A549 treated with DMSO at 1 μM for 4 hours (cell line): Measurements from ENCODE around the gene CNTNAP2. TPM values are rescaled to one million over a fixed set of nuclear protein-coding genes. Genes with fewer than 3 reads are reported as not detected.

Experiments used
- total RNA-seq: library from RNA; stranded (reverse); fragments of 200-300 nt; extraction: Qiagen RNA extraction; gene quantifications from 5 replicates; pipeline ENCODE4 v1.2.3, GENCODE V29; 2022; ENCODE audit warnings: low read depth

CNTNAP2 gene
- total RNA-seq, result 0.02 to 0.06 TPM (median 0.06 TPM) in 3 of 5 replicates, not detected in the others

GRCh38 chr7:146116521-146117222 is at the start of gene CNTNAP2:
TSS of gene CNTNAP2 (plus strand) at chr7:146116801. CDS start at chr7:146116877, 76 bp downstream.

